GM12878 (cell line): ENCODE data around the gene RPL22L1. TPM values are rescaled to one million over a fixed set of nuclear protein-coding genes. Genes with fewer than 3 reads are reported as not detected.
A peak's percentile ranks its signal among the peaks of the same experiment; 100 is the strongest.

Experiments
- ATAC-seq: fragments of 200-7000 bp; cut with Tn5 transposase; 3 replicates; pipeline ENCODE4 v1.9.1; 2020; ENCODE audit warnings: mild to moderate bottlenecking, moderate library complexity
- BruUV-seq: library from RNA; stranded (reverse); fragments of 400-500 nt; replicated peaks from 2 replicates; lab custom pipeline; 2021; lab: Mats Ljungman, UMichigan
- CTCF ChIA-PET: fragments of 300-600 bp; sonication (Branson Sonifier 250); formaldehyde crosslinking; extraction: SDS; loops from one replicate; lab custom pipeline; 2021; ENCODE audit warnings: inconsistent platforms; lab: Yijun Ruan, JAX
- POLR2A ChIA-PET: fragments of 350-600 bp; formaldehyde crosslinking; extraction: SDS; loops from one replicate; lab custom pipeline; 2021; ENCODE audit warnings: inconsistent platforms; lab: Charles Lee
- RAD21 ChIA-PET: fragments of 300-600 bp; sonication (Branson Sonifier 250); formaldehyde crosslinking; loops from one replicate; lab custom pipeline; 2023; ENCODE audit warnings: antibody characterized with exemption; ENCODE audit not compliant: unreplicated experiment; lab: Charles Lee
- SMC1A ChIA-PET: fragments of 300-600 bp; sonication (Branson Sonifier 250); formaldehyde crosslinking; loops from one replicate; lab custom pipeline; 2023; ENCODE audit not compliant: unreplicated experiment, uncharacterized antibody; lab: Charles Lee
- DNase-seq: peaks from one replicate; pipeline ENCODE4 v3.0.0-alpha.2; 2011; ENCODE audit warnings: low read depth, low spot score
- FAIRE-seq: peaks from 3 replicates; lab custom pipeline; 2011; peaks lifted over from hg19 to GRCh38; lab: Jason Lieb, UNC
- H2AFZ ChIP-seq: 2 replicates; pipeline ENCODE4 v1.6.0; 2011; ENCODE audit warnings: low read depth, low read length, control low read depth; ENCODE audit not compliant: control insufficient read depth
- H3K27ac ChIP-seq: 2 replicates; pipeline ENCODE4 v1.5.1; 2011; ENCODE audit warnings: control low read depth; ENCODE audit not compliant: control insufficient read depth, insufficient read depth
- H3K27me3 ChIP-seq, 2 experiments: replicated peaks in 1 of 2; 2 replicates each; pipeline versions ENCODE4 v1.6.0 to v1.6.1; 2011; ENCODE audit warnings: low read length in 1 of 2; ENCODE audit not compliant: control insufficient read depth in 2 of 2, insufficient read depth in 2 of 2
- H3K36me3 ChIP-seq, 2 experiments: 2 replicates each; pipeline ENCODE4 v1.5.1; 2011; ENCODE audit warnings: low read length in 1 of 2; ENCODE audit not compliant: control insufficient read depth in 2 of 2, insufficient read depth in 2 of 2
- H3K4me1 ChIP-seq: 2 replicates; pipeline ENCODE4 v1.6.1; 2011; ENCODE audit warnings: mild to moderate bottlenecking, low read length, moderate library complexity, mixed read lengths; ENCODE audit not compliant: control insufficient read depth, insufficient read depth
- H3K4me2 ChIP-seq: 2 replicates; pipeline ENCODE4 v1.6.0; 2011; ENCODE audit warnings: control low read depth; ENCODE audit not compliant: control insufficient read depth, insufficient read depth
- H3K4me3 ChIP-seq: fragments of 200-600 bp; sonication (generic); 2 replicates; pipeline ENCODE4 v1.5.1; 2016
- H3K79me2 ChIP-seq: 2 replicates; pipeline ENCODE4 v1.6.0; 2011; ENCODE audit warnings: low read length; ENCODE audit not compliant: control insufficient read depth, insufficient read depth
- H3K9ac ChIP-seq: 2 replicates; pipeline ENCODE4 v1.8.0; 2011; ENCODE audit warnings: low read length, control low read depth, mixed read lengths; ENCODE audit not compliant: control insufficient read depth, insufficient read depth
- H3K9me3 ChIP-seq: replicated peaks from 3 replicates; pipeline ENCODE4 v1.5.1; 2011; ENCODE audit warnings: mild to moderate bottlenecking, low read length; ENCODE audit not compliant: control insufficient read depth, insufficient read depth
- H4K20me1 ChIP-seq: 2 replicates; pipeline ENCODE4 v1.6.0; 2011; ENCODE audit not compliant: control insufficient read depth, insufficient read depth
- BHLHE40 ChIP-seq, 2 experiments: fragments of 450-650 bp in 1 of 2; IDR thresholded peaks; 2 replicates each; pipeline ENCODE4 v1.6.1; 2011 to 2017; ENCODE audit warnings: low read depth in 2 of 2, borderline replicate concordance in 1 of 2, improper control_type of control experiment in 1 of 2, low read length in 1 of 2, mild to moderate bottlenecking in 1 of 2
- CEBPB ChIP-seq, 2 experiments: fragments of 150-350 bp in 1 of 2; IDR thresholded peaks; 2 replicates each; pipeline ENCODE4 v1.6.1; 2012 to 2014; ENCODE audit warnings: low read depth in 2 of 2, low read length in 2 of 2, borderline replicate concordance in 1 of 2, inconsistent platforms in 1 of 2
- CHD1 ChIP-seq: IDR thresholded peaks from 2 replicates; pipeline ENCODE4 v1.6.1; 2012; ENCODE audit warnings: low read depth, low read length, improper control_type of control experiment
- EED ChIP-seq: sonication (generic); IDR thresholded peaks from 2 replicates; pipeline ENCODE4 v1.6.1; 2016; ENCODE audit warnings: antibody characterized with exemption, low read depth
- FOXM1 ChIP-seq: IDR thresholded peaks from 2 replicates; pipeline ENCODE4 v1.6.1; 2012; ENCODE audit warnings: low read depth, mild to moderate bottlenecking, inconsistent platforms, low read length, moderate library complexity
- MTA3 ChIP-seq: IDR thresholded peaks from 2 replicates; pipeline ENCODE4 v1.6.1; 2012; ENCODE audit warnings: low read length, inconsistent platforms, borderline replicate concordance
- NFXL1 ChIP-seq: fragments of 450-650 bp; IDR thresholded peaks from 2 replicates; pipeline ENCODE4 v1.6.1; 2017; ENCODE audit warnings: antibody characterized with exemption, mild to moderate bottlenecking, borderline replicate concordance
- NFYB ChIP-seq: IDR thresholded peaks from 2 replicates; pipeline ENCODE4 v1.6.1; 2011; ENCODE audit warnings: low read depth, mild to moderate bottlenecking, low read length, improper control_type of control experiment, moderate library complexity; ENCODE audit not compliant: insufficient read depth
- PAX5 ChIP-seq: IDR thresholded peaks from 2 replicates; pipeline ENCODE4 v1.6.1; 2011; ENCODE audit warnings: low read depth, low read length, borderline replicate concordance
- POLR2AphosphoS2 ChIP-seq: IDR thresholded peaks from 2 replicates; pipeline ENCODE4 v1.6.1; 2011; ENCODE audit warnings: low read depth, mild to moderate bottlenecking, low read length, improper control_type of control experiment, moderate library complexity
- POLR2AphosphoS5 ChIP-seq: IDR thresholded peaks from 2 replicates; pipeline ENCODE4 v1.6.1; 2011; ENCODE audit warnings: mild to moderate bottlenecking, low read length, inconsistent platforms
- SIX5 ChIP-seq: IDR thresholded peaks from 2 replicates; pipeline ENCODE4 v1.6.1; 2011; ENCODE audit warnings: mild to moderate bottlenecking, low read depth, low read length, moderate library complexity; ENCODE audit not compliant: severe bottlenecking
- TCF12 ChIP-seq: IDR thresholded peaks from 2 replicates; pipeline ENCODE4 v1.6.1; 2011; ENCODE audit warnings: low read depth, mild to moderate bottlenecking, low read length
- ZBED1 ChIP-seq: IDR thresholded peaks from 2 replicates; pipeline ENCODE4 v1.6.1; 2016; ENCODE audit warnings: borderline replicate concordance
- ZSCAN29 ChIP-seq: fragments of 450-650 bp; IDR thresholded peaks from 2 replicates; pipeline ENCODE4 v1.6.1; 2017; ENCODE audit warnings: mild to moderate bottlenecking, moderate library complexity
- WGBS: methylation state at CpG from one replicate; pipeline ENCODE4 v1.1.6; 2016; ENCODE audit warnings: low lambda C conversion rate; ENCODE audit not compliant: insufficient replicate concordance, insufficient coverage; ENCODE audit errors: missing lambda C conversion rate; 5-methylcytosine and 5-hydroxymethylcytosine counted together
- in situ Hi-C: fragments of 300-500 bp; cut with MboI; formaldehyde crosslinking; loops from 9 replicates; pipeline ENCODE4 v1.14.3; 2018; ENCODE audit warnings: mixed read lengths
- intact Hi-C: fragments of 100-400 bp; cut with micrococcal nuclease; formaldehyde crosslinking; loops from one replicate; pipeline ENCODE4 v1.14.2; 2022; ENCODE audit not compliant: unreplicated experiment
- polyA plus RNA-seq, 11 experiments: library from polyadenylated mRNA; depleted of rRNA in 4 of 11; unstranded in 6 of 11; stranded (reverse) in 5 of 11; fragments of >200 nt; fragmentation: Nextera tagmentation in 4 of 11; fragmentation: Illumina TruSeq in 1 of 11; extraction: Ambion mirVana in 4 of 11; extraction: Trizol in 1 of 11; gene quantifications; 1 replicate in 1 of 11; 2 replicates in 10 of 11; pipeline versions ENCODE4 v1.2.1 to v1.2.3, GENCODE V29; 2011 to 2016; ENCODE audit warnings: inconsistent platforms in 2 of 11, missing spikeins in 2 of 11, low read depth in 1 of 11
- total RNA-seq, 4 experiments: library from RNA; depleted of rRNA in 3 of 4; stranded (reverse); fragments of >200 nt in 3 of 4; fragmentation: Illumina TruSeq in 1 of 4; extraction: Trizol in 1 of 4; gene quantifications; 2 replicates each; pipeline versions ENCODE4 v1.2.1 to v1.2.3, GENCODE V29; 2013 to 2021
- TF ChIP-seq, protein P1 (sequence below): fragments of 450-650 bp; formaldehyde crosslinking; IDR thresholded peaks from 2 replicates; pipeline ENCODE4 v1.4.0; 2022; ENCODE audit warnings: mild to moderate bottlenecking, moderate library complexity

The RPL22L1 gene
- total and polyA plus RNA-seq, 10 of the 15 experiments (the other 5 are each of a cell fraction or from before 2014, with no cell fraction given): 203 to 803 (median 422) TPM

DNA sequence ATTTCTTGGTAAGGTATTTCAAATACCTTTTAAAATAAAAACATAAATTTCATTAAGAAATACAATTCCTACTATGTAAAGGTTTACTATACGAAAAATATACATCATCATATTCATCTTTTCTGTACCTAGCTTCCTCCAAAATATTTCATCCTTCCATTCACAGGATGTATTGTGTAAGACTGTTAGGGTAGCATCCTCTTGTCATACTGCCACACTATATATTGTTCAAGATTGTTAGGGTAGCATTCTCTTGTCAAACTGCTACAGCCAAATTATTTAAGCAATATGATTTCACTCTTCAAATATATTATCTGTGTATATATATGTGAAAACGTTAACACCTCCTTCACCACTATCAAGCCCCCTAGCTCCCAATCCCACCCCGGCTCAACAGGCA is 3.5 kb downstream of the RPL22L1 start (continued):
- TF ChIP-seq, protein P1, sequence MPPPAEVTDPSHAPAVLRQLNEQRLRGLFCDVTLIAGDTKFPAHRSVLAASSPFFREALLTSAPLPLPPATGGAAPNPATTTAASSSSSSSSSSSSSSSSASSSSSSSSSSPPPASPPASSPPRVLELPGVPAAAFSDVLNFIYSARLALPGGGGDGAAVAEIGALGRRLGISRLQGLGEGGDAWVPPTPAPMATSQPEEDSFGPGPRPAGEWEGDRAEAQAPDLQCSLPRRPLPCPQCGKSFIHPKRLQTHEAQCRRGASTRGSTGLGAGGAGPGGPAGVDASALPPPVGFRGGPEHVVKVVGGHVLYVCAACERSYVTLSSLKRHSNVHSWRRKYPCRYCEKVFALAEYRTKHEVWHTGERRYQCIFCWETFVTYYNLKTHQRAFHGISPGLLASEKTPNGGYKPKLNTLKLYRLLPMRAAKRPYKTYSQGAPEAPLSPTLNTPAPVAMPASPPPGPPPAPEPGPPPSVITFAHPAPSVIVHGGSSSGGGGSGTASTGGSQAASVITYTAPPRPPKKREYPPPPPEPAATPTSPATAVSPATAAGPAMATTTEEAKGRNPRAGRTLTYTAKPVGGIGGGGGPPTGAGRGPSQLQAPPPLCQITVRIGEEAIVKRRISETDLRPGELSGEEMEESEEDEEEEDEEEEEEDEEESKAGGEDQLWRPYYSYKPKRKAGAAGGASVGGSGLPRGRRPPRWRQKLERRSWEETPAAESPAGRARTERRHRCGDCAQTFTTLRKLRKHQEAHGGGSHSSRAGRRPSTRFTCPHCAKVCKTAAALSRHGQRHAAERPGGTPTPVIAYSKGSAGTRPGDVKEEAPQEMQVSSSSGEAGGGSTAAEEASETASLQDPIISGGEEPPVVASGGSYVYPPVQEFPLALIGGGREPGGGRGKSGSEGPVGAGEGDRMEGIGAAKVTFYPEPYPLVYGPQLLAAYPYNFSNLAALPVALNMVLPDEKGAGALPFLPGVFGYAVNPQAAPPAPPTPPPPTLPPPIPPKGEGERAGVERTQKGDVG (CRISPR knock-in tag): no peak
- TF ChIP-seq BHLHE40 (IDR thresholded peaks at IDR 0.05; ENCODE audit: borderline replicate concordance in 1 of 2, low read depth in 2 of 2, low read length in 1 of 2) (no peak), NFYB (no peak)
- TF ChIP-seq, all 136 proteins: peak for 0

DNA sequence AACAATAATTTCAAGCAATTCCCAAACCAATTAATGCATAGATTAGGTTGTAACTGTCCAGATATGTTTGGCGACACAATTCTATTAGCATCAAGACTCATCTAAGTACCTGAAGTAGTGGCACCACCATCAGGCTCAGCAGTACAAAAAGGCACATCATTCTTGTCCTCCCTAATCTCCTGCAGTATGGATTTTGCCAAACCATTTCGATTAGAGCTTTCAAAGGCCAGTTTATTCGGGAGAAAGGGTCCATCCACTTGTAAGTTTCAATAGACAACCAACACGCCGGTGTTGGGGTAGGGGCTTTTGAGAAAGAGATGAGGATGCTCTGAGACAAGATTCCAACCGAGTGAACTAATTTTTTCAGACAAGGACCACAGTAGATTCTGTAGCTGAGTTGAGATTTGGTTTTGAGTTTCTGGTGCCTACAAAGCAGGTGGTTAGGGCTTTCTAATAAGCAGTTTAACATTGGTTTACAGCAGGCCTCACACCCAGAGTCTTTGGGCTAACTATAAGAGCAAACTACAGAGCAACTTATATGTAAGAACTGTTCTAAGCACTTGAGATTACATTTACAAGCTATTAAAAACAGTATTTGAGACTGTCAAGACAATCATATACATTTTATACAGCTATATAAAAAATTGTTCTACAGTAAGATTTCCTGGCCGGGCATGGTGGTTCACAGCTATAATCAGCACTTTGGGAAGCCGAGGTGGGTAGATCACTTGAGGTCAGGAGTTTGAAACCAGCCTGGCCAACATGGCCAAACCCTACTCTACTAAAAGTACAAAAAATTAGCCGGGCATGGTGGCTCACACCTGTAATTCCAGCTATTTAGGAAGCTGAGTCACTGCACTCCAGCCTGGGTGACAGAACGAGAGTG is 4.5 kb downstream of the RPL22L1 start:
- Histone ChIP-seq H3K9ac (no peak overlapping the region), H4K20me1 (no peaks in the 10 kb centered on the region; the same call in 1 of the 2 replicates), H3K79me2 (peaks cover 32% of the 10 kb centered on the region), H3K4me3 (no peak overlapping the region), H3K27ac (no peak overlapping the region), H3K9me3 (no peaks in the 10 kb centered on the region), H2AFZ (no peak overlapping the region), H3K27me3 (no peaks in the 10 kb centered on the region), H3K4me1 (no peaks in the 10 kb centered on the region; the same call in 1 of the 2 replicates), H3K4me2 (no peak overlapping the region), H3K36me3 (peaks cover 0 to 18% of the 10 kb centered on the region in 2 experiments; a peak in 2 of 4 replicates)
- in situ Hi-C loops: no loop called here
- DNase-seq: no peak
- FAIRE-seq: no peak
- no peak for ATAC-seq
- BruUV-seq: no TSS peak
- CTCF ChIA-PET: interaction anchor here (0.9 kb wide), 2 partner anchors 12 to 451 kb away, joined by 3 to 4 read pairs; no protein-coding TSS in a partner anchor
- 62% methylated on average over 10 of the region's 10 CpGs for WGBS
- RAD21 ChIA-PET: no interaction called here
- SMC1A ChIA-PET: interaction anchor here (1.3 to 1.6 kb wide), 2 partner anchors 9 to 12 kb away, joined by 3 to 4 read pairs; no protein-coding TSS in a partner anchor
- POLR2A ChIA-PET: no interaction called here
- intact Hi-C loops: loop anchor here (5.0 kb wide), 1 partner anchor 1093 kb away; the partner anchor contains the start of gene MYNN
- TF ChIP-seq CEBPB (IDR thresholded peaks at IDR 0.05; ENCODE audit: borderline replicate concordance in 1 of 2, low read depth in 2 of 2, low read length in 2 of 2) (peak in 1 of 2 experiments; percentile 24; a peak in 1 of 4 replicates), MTA3 (peak; percentile 58; the same call in 1 of the 2 replicates), POLR2AphosphoS2 (no peak; the same call in 1 of the 2 replicates), ZSCAN29 (no peak), ZBED1 (peak; percentile 41; the same call in 1 of the 2 replicates), SIX5 (no peak), PAX5 (no peak), FOXM1 (0 out of 2 replicates have a peak, but pooled peaks have one; percentile 12), CHD1 (no peak), TCF12 (no peak), EED (no peak), POLR2AphosphoS5 (peak; percentile 75; the same call in 1 of the 2 replicates), NFXL1 (no peak)
